HL-60/S4 treated with phorbol 12-myristate 13-acetate at 8.2 ng/mL for 4 days and 3 days (cell line): ENCODE data around the gene IL20.

ENCODE experiments used
- in situ Hi-C: fragments of 300-500 bp; cut with MboI; formaldehyde crosslinking; loops from 2 replicates; pipeline ENCODE4 v1.15.0; 2022; ENCODE audit warnings: low sequenced_read_pairs

Gene IL20

GRCh38 chr1:206873603-206874188 lies 8.3 kb downstream of the IL20 start:
- in situ Hi-C loops: no loop called here

- in situ Hi-C loops: no loop called here
These were observed 10.4 kb downstream of the IL20 start for GRCh38 chr1:206875752-206876377.

- in situ Hi-C loops: no loop called here
These were observed 13.0 kb downstream of the IL20 start for GRCh38 chr1:206878456-206878855.

- in situ Hi-C loops: no loop called here
These were observed 14.9 kb downstream of the IL20 start for GRCh38 chr1:206880314-206880713.

GRCh38 chr1:206882555-206882954 lies 17.1 kb downstream of the IL20 start:
- in situ Hi-C loops: no loop called here

- in situ Hi-C loops: no loop called here
These were observed 17.7 kb downstream of the IL20 start for GRCh38 chr1:206883160-206883559.

- in situ Hi-C loops: no loop called here
These were observed 18.5 kb downstream of the IL20 start for GRCh38 chr1:206883876-206884275.

GRCh38 chr1:206885341-206886060 lies 20.1 kb downstream of the IL20 start:
- in situ Hi-C loops: no loop called here

GRCh38 chr1:206886831-206887230 lies 21.4 kb downstream of the IL20 start:
- in situ Hi-C loops: no loop called here

- in situ Hi-C loops: no loop called here
These were observed 22.3 kb downstream of the IL20 start for GRCh38 chr1:206887701-206888100.

GRCh38 chr1:206890125-206891060 lies 25.0 kb downstream of the IL20 start:
- in situ Hi-C loops: no loop called here

- in situ Hi-C loops: no loop called here
These were observed 26.0 kb downstream of the IL20 start for GRCh38 chr1:206891412-206891811.

GRCh38 chr1:206892351-206892984 lies 27.0 kb downstream of the IL20 start:
- in situ Hi-C loops: no loop called here

- in situ Hi-C loops: no loop called here
These were observed 28.0 kb downstream of the IL20 start for GRCh38 chr1:206893380-206893779.

- in situ Hi-C loops: no loop called here
These were observed 29.9 kb downstream of the IL20 start for GRCh38 chr1:206895325-206895724.

GRCh38 chr1:206895837-206896242 lies 30.4 kb downstream of the IL20 start:
- in situ Hi-C loops: no loop called here

- in situ Hi-C loops: no loop called here
These were observed 30.8 kb downstream of the IL20 start for GRCh38 chr1:206896261-206896660.

- in situ Hi-C loops: no loop called here
These were observed 31.8 kb downstream of the IL20 start, which contains the start of gene IL24 for GRCh38 chr1:206897175-206897574. Gene IL24 (plus strand): TSS chr1:206897443. CDS start chr1:206897833, 390 bp downstream.

GRCh38 chr1:206898089-206898914 lies 32.9 kb downstream of the IL20 start:
- in situ Hi-C loops: no loop called here
